HG03565 (cell line): ENCODE results near the gene CCDC57.

Source experiments
- ATAC-seq: cut with Tn5 transposase; IDR thresholded peaks from one replicate; pipeline ENCODE4 v1.9.1; 2021; ENCODE audit warnings: mild to moderate bottlenecking, moderate library complexity; ENCODE audit not compliant: unreplicated experiment

CCDC57 gene

GRCh38 chr17:82055023-82055964 lies 157.3 kb downstream of the CCDC57 start:
- no peak for ATAC-seq

- ATAC-seq = no peak
These were observed 158.2 kb downstream of the CCDC57 start for GRCh38 chr17:82054351-82055022.

GRCh38 chr17:82053556-82054263 lies 158.9 kb downstream of the CCDC57 start:
- no peak for ATAC-seq

GRCh38 chr17:82053130-82053529 lies 159.5 kb downstream of the CCDC57 start:
- ATAC-seq = no peak

- no peak for ATAC-seq
These were observed 160.0 kb downstream of the CCDC57 start for GRCh38 chr17:82052638-82053059.

- ATAC-seq = no peak
These were observed 160.6 kb downstream of the CCDC57 start, which contains the start of the genes GPS1 and RFNG for GRCh38 chr17:82051776-82052637. TSS of gene GPS1 (plus strand) at chr17:82051898. CDS start at chr17:82051932, 34 bp downstream. TSS of gene RFNG (minus strand) at chr17:82051811. CDS start at chr17:82051766, 45 bp downstream.
